GM18511 (cell line): ENCODE measurements around the gene APPBP2.

Source experiments
- ATAC-seq: cut with Tn5 transposase; IDR thresholded peaks from one replicate; pipeline ENCODE4 v1.9.1; 2021; ENCODE audit warnings: mild to moderate bottlenecking, moderate library complexity; ENCODE audit not compliant: unreplicated experiment

Gene APPBP2

GRCh38 chr17:60403962-60404361 is 122.1 kb downstream of the APPBP2 start:
- no peak for ATAC-seq

DNA sequence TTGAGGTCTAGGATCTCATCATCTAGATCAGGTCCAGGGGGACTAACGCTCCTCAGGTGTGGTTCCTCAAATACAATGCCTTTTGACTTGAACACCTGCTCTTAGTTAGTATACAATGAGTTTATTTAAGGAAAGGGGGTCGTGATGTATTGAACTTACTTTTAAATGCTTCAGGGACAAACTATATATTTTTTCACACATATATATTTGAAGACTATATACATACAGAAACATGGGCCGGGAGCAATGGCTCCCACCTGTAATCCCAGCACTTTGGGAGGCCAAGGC is 122.6 kb downstream of the APPBP2 start:
- ATAC-seq = no peak

GRCh38 chr17:60401819-60402218 is 124.2 kb downstream of the APPBP2 start:
- ATAC-seq = no peak

GRCh38 chr17:60398227-60398959 is 127.6 kb downstream of the APPBP2 start:
- ATAC-seq = no peak

GRCh38 chr17:60396412-60396811 is 129.6 kb downstream of the APPBP2 start:
- no peak for ATAC-seq

- no peak for ATAC-seq
Observed at GRCh38 chr17:60395508-60396065, 130.5 kb downstream of the APPBP2 start.

DNA sequence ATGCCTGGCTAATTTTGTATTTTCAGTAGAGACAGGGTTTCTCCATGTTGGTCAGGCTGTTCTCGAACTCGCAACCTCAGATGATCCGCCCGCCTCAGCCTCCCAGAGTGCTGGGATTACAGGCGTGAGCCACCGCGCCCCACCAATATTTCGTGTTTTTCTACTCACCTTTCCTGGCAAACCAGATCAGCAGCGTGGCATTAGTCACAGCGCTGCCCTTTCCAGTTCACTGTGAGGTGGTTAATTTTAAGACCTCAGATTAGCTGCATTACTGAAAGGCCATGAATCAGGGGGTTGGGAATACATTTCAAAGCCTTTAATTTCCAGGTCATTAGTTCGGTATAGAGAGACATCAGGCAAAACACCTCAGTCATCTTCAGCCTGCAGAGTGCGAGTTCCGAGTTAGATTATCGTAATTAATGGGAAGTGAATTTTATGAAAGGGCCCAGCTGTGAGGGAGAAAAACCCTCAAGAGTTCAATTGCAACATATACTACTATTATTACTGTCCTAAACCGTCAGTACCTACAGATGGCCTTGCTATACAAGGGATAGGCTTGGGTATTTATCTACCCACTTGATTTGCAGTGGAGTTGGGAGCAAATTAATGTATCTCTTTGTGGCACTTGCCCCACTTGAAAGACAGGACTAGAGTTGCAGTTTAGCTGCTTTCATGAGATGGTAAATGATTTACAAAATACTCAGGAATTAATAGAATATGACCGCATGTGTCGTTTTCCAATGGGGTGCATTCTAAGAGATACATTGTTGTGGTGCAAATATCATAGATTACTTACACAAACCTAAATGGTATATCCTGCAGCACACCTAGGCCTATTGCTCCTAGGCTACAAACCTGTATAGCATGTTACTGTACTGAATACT is 132.0 kb downstream of the APPBP2 start:
- no peak for ATAC-seq
